GM18505 (cell line): ENCODE results near the gene HASPIN.
"Not testable (repeated sequence)": the region's sequence is repeated elsewhere in the genome, so short reads cannot be mapped to it uniquely, and the experiment has no call there.

Source experiments
- ATAC-seq: cut with Tn5 transposase; IDR thresholded peaks from one replicate; pipeline ENCODE4 v1.9.1; 2021; ENCODE audit not compliant: unreplicated experiment
- POLR2A ChIP-seq: IDR thresholded peaks from 4 replicates; pipeline ENCODE4 v1.6.1; 2011; ENCODE audit warnings: borderline replicate concordance; ENCODE audit not compliant: insufficient read depth, insufficient read length; ENCODE audit errors: extremely low read depth

Gene HASPIN

GRCh38 chr17:3689262-3690093 lies 34.2 kb upstream of the HASPIN start:
- ATAC-seq, result no peak
- TF ChIP-seq POLR2A, result no peak

- ATAC-seq, result no peak
- TF ChIP-seq POLR2A, result no peak
Measured at GRCh38 chr17:3690094-3690715, 33.5 kb upstream of the HASPIN start.

DNA sequence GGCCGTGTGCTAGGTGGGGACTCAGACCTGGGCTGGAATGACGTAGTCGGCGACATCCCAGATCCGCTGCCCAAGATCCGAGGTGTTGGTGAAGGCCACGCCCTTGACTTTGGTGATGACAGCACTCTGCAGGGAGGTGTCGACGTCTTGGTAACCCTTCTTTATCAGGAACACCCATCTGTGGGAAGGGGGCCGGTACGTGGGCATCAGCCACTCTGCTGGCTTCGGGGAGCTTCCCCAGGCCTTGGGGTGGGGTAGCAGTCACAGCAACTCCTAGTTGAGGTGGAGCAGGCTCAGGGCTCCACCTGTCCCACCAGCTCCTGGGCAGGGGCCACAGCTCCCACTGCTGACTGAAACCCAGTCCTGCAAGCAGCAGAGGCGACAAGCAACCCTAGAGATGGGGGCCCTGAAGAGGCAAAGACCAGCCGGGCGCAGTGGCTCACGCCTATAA lies 32.1 kb upstream of the HASPIN start:
- no peak for TF ChIP-seq POLR2A
- no peak for ATAC-seq

DNA sequence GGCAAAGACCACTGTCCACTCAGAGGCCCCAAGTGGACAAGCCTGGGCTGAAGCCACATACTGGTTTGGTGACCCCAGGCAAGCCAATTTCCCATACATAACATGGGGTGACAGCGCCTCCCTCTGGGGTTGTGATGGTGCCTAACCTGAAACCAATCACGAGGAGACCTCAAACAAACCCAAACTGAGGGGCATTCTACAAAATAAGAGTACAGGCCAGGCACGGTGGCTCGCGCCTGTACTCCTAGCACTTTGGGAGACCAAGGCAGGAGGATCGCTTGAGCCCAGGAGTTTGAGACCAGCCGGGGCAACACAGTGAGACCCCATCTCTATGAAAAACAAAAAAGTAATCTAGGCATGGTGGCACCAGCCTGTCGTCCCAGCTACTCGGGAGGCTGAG lies 31.4 kb upstream of the HASPIN start:
- TF ChIP-seq POLR2A, result no peak
- no peak for ATAC-seq

DNA sequence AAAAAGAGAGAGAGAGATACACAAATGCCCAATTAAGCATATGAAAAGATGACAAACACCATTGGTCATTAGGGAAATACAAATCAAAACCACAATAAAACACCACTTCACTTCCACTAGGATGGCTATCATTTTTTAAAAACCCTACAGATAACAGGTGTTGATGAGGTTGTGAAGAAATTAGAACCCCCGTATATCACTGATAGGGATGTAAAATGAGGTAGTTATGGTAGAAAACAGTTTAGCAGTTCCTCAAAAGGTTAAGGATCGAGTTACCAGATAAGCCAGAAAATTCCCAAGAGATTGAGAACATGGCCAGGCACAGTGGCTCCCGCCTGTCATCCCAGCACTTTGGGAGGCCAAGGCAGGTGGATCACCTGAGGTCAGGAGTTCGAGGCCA lies 30.6 kb upstream of the HASPIN start:
- ATAC-seq, result no peak
- no peak for TF ChIP-seq POLR2A

DNA sequence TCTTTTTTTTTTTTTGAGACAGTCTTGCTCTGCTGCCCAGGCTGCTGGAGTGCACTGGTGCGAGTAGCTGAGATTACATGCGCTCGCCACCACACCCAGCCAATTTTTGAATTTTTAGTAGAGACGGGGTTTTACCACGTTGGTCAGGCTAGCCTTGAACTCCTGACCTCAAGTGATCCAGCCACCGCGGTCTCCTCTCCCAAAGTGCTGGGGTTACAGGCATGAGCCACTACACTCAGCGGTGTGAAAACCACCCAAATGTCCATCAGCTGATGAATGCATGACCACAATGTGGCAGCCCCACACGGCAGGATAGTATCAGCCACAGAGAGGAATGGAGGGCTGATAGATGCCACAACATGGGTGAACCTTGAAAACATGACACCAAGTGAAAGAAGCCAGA lies 29.9 kb upstream of the HASPIN start:
- no peak for TF ChIP-seq POLR2A
- ATAC-seq, result peak; percentile 35

GRCh38 chr17:3695129-3695722 lies 28.5 kb upstream of the HASPIN start:
- no peak for ATAC-seq
- TF ChIP-seq POLR2A, result no peak

- no peak for ATAC-seq
Measured at GRCh38 chr17:3695723-3696411, 27.8 kb upstream of the HASPIN start, which contains the start of gene P2RX5. P2RX5 (minus strand) TSS chr17:3696155; CDS start chr17:3696005, 150 bp downstream.

GRCh38 chr17:3697103-3697476 lies 26.6 kb upstream of the HASPIN start:
- no peak for TF ChIP-seq POLR2A
- no peak for ATAC-seq

More at GRCh38 chr17:3695723-3696411, 27.8 kb upstream of the HASPIN start, which contains the start of gene P2RX5:
- TF ChIP-seq POLR2A, result peak; percentile 72

DNA sequence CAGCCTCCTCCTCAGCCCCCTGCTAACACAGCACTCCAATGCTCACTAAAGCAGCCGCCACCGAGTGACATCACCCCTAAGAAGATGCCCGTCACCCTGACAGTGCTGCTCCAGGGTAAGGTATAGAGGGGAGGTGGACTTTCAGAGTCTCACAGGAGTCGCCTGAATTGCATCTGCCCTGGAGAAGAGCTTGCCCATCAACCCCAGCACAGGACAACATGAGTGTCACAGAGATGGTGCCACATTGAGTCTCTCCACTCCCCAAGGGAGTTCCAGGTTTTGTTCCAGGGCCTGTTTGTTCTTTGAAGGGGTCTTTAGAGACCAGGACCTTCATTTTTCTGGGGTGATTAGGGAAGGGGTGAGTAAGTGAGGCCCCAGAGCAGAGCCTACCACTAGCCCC lies 25.6 kb upstream of the HASPIN start:
- TF ChIP-seq POLR2A, result no peak
- no peak for ATAC-seq

- no peak for ATAC-seq
Measured at GRCh38 chr17:3699951-3700350, 23.8 kb upstream of the HASPIN start.

GRCh38 chr17:3702041-3702539 lies 21.6 kb upstream of the HASPIN start:
- not testable (repeated sequence) for ATAC-seq

More at GRCh38 chr17:3699951-3700350, 23.8 kb upstream of the HASPIN start:
- TF ChIP-seq POLR2A, result no peak
